ENCODE results near the gene TTPAL. TPM values are rescaled to one million over a fixed set of nuclear protein-coding genes. Genes with fewer than 3 reads are reported as not detected.

Gene TTPAL
- total RNA-seq, 4 donors from 2014 or later: 9.6 to 18.2 (median 13.0) TPM

GRCh38 chr20:44449864-44450263, 25.8 kb upstream of the TTPAL start:
- no peak overlapping the region for H3K27ac ChIP-seq (replicated peaks in 1 of 4)
- WGBS: 80% methylated on average over 7 of the region's 7 CpGs
- H3K4me1 ChIP-seq: peaks cover 0 to 6% (median 0%) of the 10 kb centered on the region in 4 donors
- TF ChIP-seq POLR2A (IDR thresholded peaks at IDR 0.05; ENCODE audit: low read depth) (no peak), POLR2AphosphoS5 (IDR thresholded peaks at IDR 0.05) (no peak), EP300 (IDR thresholded peaks at IDR 0.05) (no peak), CTCF (IDR thresholded peaks at IDR 0.05) (no peak)
- H3K9me3 ChIP-seq: no peaks in the 10 kb centered on the region
- no peaks in the 10 kb centered on the region for H3K27me3 ChIP-seq
- no peak overlapping the region for H3K4me3 ChIP-seq
- DNase-seq (ENCODE audit: extremely low spot score): no peak
- intact Hi-C loops (cut with DNase I): no loop called here
- H3K36me3 ChIP-seq: no peaks in the 10 kb centered on the region

- no peak for DNase-seq (ENCODE audit: extremely low spot score)
- Histone ChIP-seq H3K9me3 (no peaks in the 10 kb centered on the region), H3K4me3 (no peak overlapping the region), H3K36me3 (no peaks in the 10 kb centered on the region), H3K4me1 (peaks cover 0 to 6% (median 0%) of the 10 kb centered on the region in 4 donors), H3K27ac (replicated peaks in 1 of 4) (no peak overlapping the region), H3K27me3 (no peaks in the 10 kb centered on the region)
- intact Hi-C loops (cut with DNase I): no loop called here
- WGBS: 45% methylated on average over 3 of the region's 3 CpGs
- TF ChIP-seq POLR2AphosphoS5 (IDR thresholded peaks at IDR 0.05): no peak
- no peak for TF ChIP-seq EP300 (IDR thresholded peaks at IDR 0.05)
- no peak for TF ChIP-seq CTCF (IDR thresholded peaks at IDR 0.05)
- TF ChIP-seq POLR2A (IDR thresholded peaks at IDR 0.05; ENCODE audit: low read depth): no peak
Observed at GRCh38 chr20:44450281-44450889, 25.3 kb upstream of the TTPAL start.

GRCh38 chr20:44450903-44451450, 24.7 kb upstream of the TTPAL start:
- no peaks in the 10 kb centered on the region for H3K36me3 ChIP-seq
- intact Hi-C loops (cut with DNase I): no loop called here
- H3K4me3 ChIP-seq: no peak overlapping the region
- DNase-seq (ENCODE audit: extremely low spot score): no peak
- no peak overlapping the region for H3K27ac ChIP-seq (replicated peaks in 1 of 4)
- no peaks in the 10 kb centered on the region for H3K27me3 ChIP-seq
- WGBS: 69% methylated on average over 7 of the region's 7 CpGs
- TF ChIP-seq EP300 (IDR thresholded peaks at IDR 0.05): no peak
- TF ChIP-seq POLR2A (IDR thresholded peaks at IDR 0.05; ENCODE audit: low read depth): no peak
- no peak for TF ChIP-seq POLR2AphosphoS5 (IDR thresholded peaks at IDR 0.05)
- no peak for TF ChIP-seq CTCF (IDR thresholded peaks at IDR 0.05)
- H3K9me3 ChIP-seq: no peaks in the 10 kb centered on the region
- peaks cover 0 to 6% (median 0%) of the 10 kb centered on the region in 4 donors for H3K4me1 ChIP-seq

- no peak for DNase-seq (ENCODE audit: extremely low spot score)
- no peaks in the 10 kb centered on the region for H3K9me3 ChIP-seq
- no peak overlapping the region for H3K4me3 ChIP-seq
- H3K4me1 ChIP-seq: peaks cover 0 to 6% (median 0%) of the 10 kb centered on the region in 4 donors
- no peaks in the 10 kb centered on the region for H3K27me3 ChIP-seq
- TF ChIP-seq POLR2AphosphoS5 (IDR thresholded peaks at IDR 0.05) (no peak), CTCF (IDR thresholded peaks at IDR 0.05) (no peak), POLR2A (IDR thresholded peaks at IDR 0.05; ENCODE audit: low read depth) (no peak), EP300 (IDR thresholded peaks at IDR 0.05) (no peak)
- 82% methylated on average over 7 of the region's 7 CpGs for WGBS
- intact Hi-C loops (cut with DNase I): no loop called here
- no peak overlapping the region for H3K27ac ChIP-seq (replicated peaks in 1 of 4)
- H3K36me3 ChIP-seq: no peaks in the 10 kb centered on the region
Observed at GRCh38 chr20:44454306-44454963, 21.2 kb upstream of the TTPAL start.

Data from esophagus muscularis mucosa (tissue), 4 donors.